ENCODE data around the gene RAPGEF3. TPM values are rescaled to one million over a fixed set of nuclear protein-coding genes. Genes with fewer than 3 reads are reported as not detected.

RAPGEF3 gene
- total RNA-seq, 1 donor from 2014 or later, result 4.9 TPM

GRCh38 chr12:47722941-47723631 lies 35.6 kb downstream of the RAPGEF3 start:
- no peak for TF ChIP-seq CTCF (conservative IDR thresholded peaks at IDR 0.05)

GRCh38 chr12:47722136-47722834 lies 36.4 kb downstream of the RAPGEF3 start:
- Mint-ChIP-seq H3K9me3 (no peaks in the 10 kb centered on the region), H3K4me3 (peak overlapping the region; percentile 20), H3K36me3 (peaks cover 4% of the 10 kb centered on the region), H3K4me1 (ENCODE audit: unreplicated experiment) (peaks cover 24% of the 10 kb centered on the region), H3K27me3 (no peaks in the 10 kb centered on the region), H3K27ac (peak overlapping the region; percentile 64)
- no peak for DNase-seq (ENCODE audit: extremely low spot score, unreplicated experiment)
- no peak for TF ChIP-seq CTCF (conservative IDR thresholded peaks at IDR 0.05)

More at GRCh38 chr12:47722941-47723631, 35.6 kb downstream of the RAPGEF3 start:
- H3K4me3 Mint-ChIP-seq, result peak overlapping the region; percentile 2
- H3K4me1 Mint-ChIP-seq (ENCODE audit: unreplicated experiment), result peaks cover 21% of the 10 kb centered on the region
- no peak for DNase-seq (ENCODE audit: extremely low spot score, unreplicated experiment)
- no peaks in the 10 kb centered on the region for H3K27me3 Mint-ChIP-seq
- peak overlapping the region; percentile 64 for H3K27ac Mint-ChIP-seq
- no peaks in the 10 kb centered on the region for H3K9me3 Mint-ChIP-seq
- peaks cover 4% of the 10 kb centered on the region for H3K36me3 Mint-ChIP-seq

- Mint-ChIP-seq H3K4me3 (no peak overlapping the region), H3K9me3 (no peaks in the 10 kb centered on the region), H3K36me3 (peaks cover 4% of the 10 kb centered on the region), H3K27ac (peak overlapping the region; percentile 64), H3K4me1 (ENCODE audit: unreplicated experiment) (peaks cover 23% of the 10 kb centered on the region), H3K27me3 (no peaks in the 10 kb centered on the region)
- DNase-seq (ENCODE audit: extremely low spot score, unreplicated experiment), result no peak
- TF ChIP-seq CTCF (conservative IDR thresholded peaks at IDR 0.05), result no peak
Measured at GRCh38 chr12:47721431-47721973, 37.2 kb downstream of the RAPGEF3 start.

- peaks cover 2% of the 10 kb centered on the region for H3K27me3 Mint-ChIP-seq
- H3K4me1 Mint-ChIP-seq (ENCODE audit: unreplicated experiment), result peaks cover 21% of the 10 kb centered on the region
- no peak for TF ChIP-seq CTCF (conservative IDR thresholded peaks at IDR 0.05)
- H3K36me3 Mint-ChIP-seq, result peaks cover 4% of the 10 kb centered on the region
- DNase-seq (ENCODE audit: extremely low spot score, unreplicated experiment), result no peak
- H3K9me3 Mint-ChIP-seq, result no peaks in the 10 kb centered on the region
- H3K4me3 Mint-ChIP-seq, result no peak overlapping the region
- no peak overlapping the region for H3K27ac Mint-ChIP-seq
Measured at GRCh38 chr12:47718531-47718930, 40.1 kb downstream of the RAPGEF3 start.

- no peak for DNase-seq (ENCODE audit: extremely low spot score, unreplicated experiment)
- peaks cover 2% of the 10 kb centered on the region for H3K27me3 Mint-ChIP-seq
- peak overlapping the region; percentile 16 for H3K4me3 Mint-ChIP-seq
Measured at GRCh38 chr12:47717443-47718193, 41.1 kb downstream of the RAPGEF3 start.

More at GRCh38 chr12:47717443-47718193, 41.1 kb downstream of the RAPGEF3 start:
- Mint-ChIP-seq H3K9me3 (no peaks in the 10 kb centered on the region), H3K36me3 (peaks cover 4% of the 10 kb centered on the region), H3K27ac (peak overlapping the region; percentile 83), H3K4me1 (ENCODE audit: unreplicated experiment) (peaks cover 18% of the 10 kb centered on the region)
- TF ChIP-seq CTCF (conservative IDR thresholded peaks at IDR 0.05), result peak; percentile 87

All from type B pancreatic cell (in vitro differentiated cells).